Cardiac muscle cell (in vitro differentiated cells and primary cell): ENCODE measurements around the gene TNFRSF19. TPM values are rescaled to one million over a fixed set of nuclear protein-coding genes. Genes with fewer than 3 reads are reported as not detected.

Source experiments
- DNase-seq, 2 donors: peaks; one replicate each; pipeline versions ENCODE4 v3.0.0 to v3.0.0-alpha.2; 2010 to 2017; ENCODE audit warnings: low read depth in 1 of 2, low spot score in 1 of 2
- H3K27ac ChIP-seq: fragments of 200-600 bp; sonication (generic); 2 replicates; pipeline ENCODE4 v1.5.1; 2016
- H3K27me3 ChIP-seq: fragments of 200-600 bp; sonication (generic); 2 replicates; pipeline ENCODE4 v1.6.0; 2016; ENCODE audit warnings: control low read depth
- H3K36me3 ChIP-seq: fragments of 200-600 bp; sonication (generic); 2 replicates; pipeline ENCODE4 v1.5.1; 2016; ENCODE audit warnings: control low read depth
- H3K4me1 ChIP-seq: fragments of 200-600 bp; sonication (generic); 2 replicates; pipeline ENCODE4 v1.8.1; 2017; ENCODE audit warnings: low read depth, mild to moderate bottlenecking, mixed run types
- H3K4me3 ChIP-seq: fragments of 200-600 bp; sonication (generic); 2 replicates; pipeline ENCODE4 v1.5.1; 2016; ENCODE audit warnings: mild to moderate bottlenecking
- H3K9me3 ChIP-seq: fragments of 200-600 bp; sonication (generic); 2 replicates; pipeline ENCODE4 v1.5.1; 2017; ENCODE audit warnings: low read depth, mild to moderate bottlenecking, control low read depth
- CTCF ChIP-seq: IDR thresholded peaks from 2 replicates; pipeline ENCODE4 v1.5.1; 2012; ENCODE audit warnings: low read depth, mild to moderate bottlenecking, low read length
- polyA plus RNA-seq: library from polyadenylated mRNA; unstranded; fragments of >200 nt; fragmentation: Nextera tagmentation; extraction: Ambion mirVana; gene quantifications from 2 replicates; pipeline ENCODE4 v1.2.1, GENCODE V29; 2016
- total RNA-seq: library from RNA; depleted of rRNA; stranded (reverse); fragments of >200 nt; gene quantifications from 2 replicates; pipeline ENCODE4 v1.2.3, GENCODE V29; 2016

The TNFRSF19 gene
- total and polyA plus RNA-seq, 2 experiments from 2014 or later: 91.3 to 139 TPM

- no peak for TF ChIP-seq CTCF
- Histone ChIP-seq H3K36me3 (no peaks in the 10 kb centered on the region), H3K27ac (peak overlapping the region; percentile 87), H3K27me3 (no peaks in the 10 kb centered on the region), H3K9me3 (no peaks in the 10 kb centered on the region), H3K4me3 (no peak overlapping the region), H3K4me1 (peaks cover 47% of the 10 kb centered on the region)
- DNase-seq: no peak
Measured at GRCh38 chr13:23552661-23553060, 17.6 kb upstream of the TNFRSF19 start.

GRCh38 chr13:23554000-23554399 lies 16.2 kb upstream of the TNFRSF19 start:
- H3K4me3 ChIP-seq: no peak overlapping the region
- H3K9me3 ChIP-seq: no peaks in the 10 kb centered on the region
- peak overlapping the region; percentile 87 for H3K27ac ChIP-seq
- H3K27me3 ChIP-seq: no peaks in the 10 kb centered on the region
- no peak for TF ChIP-seq CTCF
- no peaks in the 10 kb centered on the region for H3K36me3 ChIP-seq
- no peak for DNase-seq
- peaks cover 49% of the 10 kb centered on the region for H3K4me1 ChIP-seq

GRCh38 chr13:23557043-23557442 lies 13.2 kb upstream of the TNFRSF19 start:
- no peaks in the 10 kb centered on the region for H3K9me3 ChIP-seq
- peaks cover 48% of the 10 kb centered on the region for H3K4me1 ChIP-seq
- no peak overlapping the region for H3K4me3 ChIP-seq
- no peaks in the 10 kb centered on the region for H3K36me3 ChIP-seq
- H3K27ac ChIP-seq: no peak overlapping the region
- no peak for DNase-seq
- H3K27me3 ChIP-seq: no peaks in the 10 kb centered on the region
- TF ChIP-seq CTCF: no peak

- Histone ChIP-seq H3K9me3 (no peaks in the 10 kb centered on the region), H3K36me3 (no peaks in the 10 kb centered on the region), H3K4me3 (no peak overlapping the region), H3K27me3 (no peaks in the 10 kb centered on the region), H3K27ac (no peak overlapping the region), H3K4me1 (peaks cover 46% of the 10 kb centered on the region)
- no peak for TF ChIP-seq CTCF
- DNase-seq: no peak
Measured at GRCh38 chr13:23557733-23558132, 12.5 kb upstream of the TNFRSF19 start.

- DNase-seq: peak; percentile 40 to 98
- Histone ChIP-seq H3K27me3 (no peaks in the 10 kb centered on the region), H3K4me3 (no peak overlapping the region), H3K4me1 (peaks cover 46% of the 10 kb centered on the region), H3K27ac (peak overlapping the region; percentile 86), H3K9me3 (no peaks in the 10 kb centered on the region), H3K36me3 (no peaks in the 10 kb centered on the region)
- TF ChIP-seq CTCF: no peak
Measured at GRCh38 chr13:23558675-23559536, 11.3 kb upstream of the TNFRSF19 start.
